IMR-90 (cell line): ENCODE results near the gene OR2A2. TPM values are rescaled to one million over a fixed set of nuclear protein-coding genes. Genes with fewer than 3 reads are reported as not detected.

Experiments used
- ATAC-seq: fragments of 200-7000 bp; cut with Tn5 transposase; 2 replicates; pipeline ENCODE4 v1.9.1; 2020; ENCODE audit warnings: low read depth, mild to moderate bottlenecking, moderate library complexity
- BruUV-seq: library from RNA; stranded (reverse); fragments of 400-500 nt; replicated peaks from 2 replicates; lab custom pipeline; 2021; lab: Mats Ljungman, UMichigan
- CTCF ChIA-PET: fragments of 300-600 bp; formaldehyde crosslinking; extraction: SDS; loops from one replicate; lab custom pipeline; 2021; ENCODE audit warnings: antibody characterized with exemption; lab: Yijun Ruan, JAX
- POLR2A ChIA-PET: fragments of 300-600 bp; sonication (Branson Sonifier 250); formaldehyde crosslinking; loops from one replicate; lab custom pipeline; 2022; ENCODE audit warnings: antibody characterized with exemption; ENCODE audit not compliant: unreplicated experiment; lab: Charles Lee
- DNase-seq: peaks from one replicate; pipeline ENCODE4 v3.0.0; 2013
- H2AFZ ChIP-seq: replicated peaks from 2 replicates; pipeline ENCODE3; 2013; ENCODE audit warnings: low read length, mild to moderate bottlenecking; ENCODE audit not compliant: poor library complexity
- H2AK5ac ChIP-seq: 2 replicates; pipeline ENCODE4 v1.6.1; 2013; ENCODE audit warnings: low read depth, low read length, inconsistent platforms
- H2AK9ac ChIP-seq: replicated peaks from 2 replicates; pipeline ENCODE3; 2013; ENCODE audit warnings: mild to moderate bottlenecking, low read depth, low read length, moderate library complexity; ENCODE audit not compliant: poor library complexity
- H2BK120ac ChIP-seq: 2 replicates; pipeline ENCODE4 v1.6.1; 2013; ENCODE audit warnings: low read depth, low read length, inconsistent platforms
- H2BK15ac ChIP-seq: 3 replicates; pipeline ENCODE4 v1.6.1; 2013; ENCODE audit warnings: low read depth, low read length, inconsistent platforms
- H2BK20ac ChIP-seq: 2 replicates; pipeline ENCODE4 v1.6.1; 2013; ENCODE audit warnings: low read depth, mild to moderate bottlenecking, inconsistent platforms, low read length, moderate library complexity
- H2BK5ac ChIP-seq: 2 replicates; pipeline ENCODE4 v1.6.1; 2013; ENCODE audit warnings: mild to moderate bottlenecking, low read depth, low read length, inconsistent platforms; ENCODE audit not compliant: poor library complexity, severe bottlenecking
- H3K14ac ChIP-seq: replicated peaks from 2 replicates; pipeline ENCODE4 v1.6.1; 2013; ENCODE audit warnings: low read depth, low read length, inconsistent platforms
- H3K18ac ChIP-seq: 2 replicates; pipeline ENCODE4 v1.6.1; 2013; ENCODE audit warnings: low read depth, low read length, control low read depth
- H3K23ac ChIP-seq: 2 replicates; pipeline ENCODE4 v1.6.1; 2013; ENCODE audit warnings: low read depth, low read length, inconsistent platforms
- H3K27ac ChIP-seq: 2 replicates; pipeline ENCODE4 v1.5.1; 2013; ENCODE audit warnings: mild to moderate bottlenecking, control low read depth, low read length; ENCODE audit not compliant: insufficient read depth
- H3K27me3 ChIP-seq: 2 replicates; pipeline ENCODE4 v1.6.1; 2013; ENCODE audit warnings: low read length; ENCODE audit not compliant: control insufficient read depth, insufficient read depth
- H3K36me3 ChIP-seq: 2 replicates; pipeline ENCODE4 v1.6.1; 2013; ENCODE audit warnings: low read length, mixed read lengths; ENCODE audit not compliant: control insufficient read depth, insufficient read depth
- H3K4ac ChIP-seq: 2 replicates; pipeline ENCODE4 v1.6.1; 2013; ENCODE audit warnings: low read depth, low read length, inconsistent platforms
- H3K4me1 ChIP-seq: 2 replicates; pipeline ENCODE4 v1.6.1; 2013; ENCODE audit warnings: low read length, mixed read lengths; ENCODE audit not compliant: control insufficient read depth, insufficient read depth
- H3K4me2 ChIP-seq: 2 replicates; pipeline ENCODE4 v1.6.1; 2013; ENCODE audit warnings: low read depth, mild to moderate bottlenecking, control low read depth, low read length, moderate library complexity
- H3K4me3 ChIP-seq: 2 replicates; pipeline ENCODE4 v1.5.1; 2013; ENCODE audit warnings: low read depth, mild to moderate bottlenecking, control low read depth, low read length, moderate library complexity; ENCODE audit not compliant: insufficient read depth
- H3K56ac ChIP-seq: 2 replicates; pipeline ENCODE4 v1.6.1; 2013; ENCODE audit warnings: low read length, inconsistent platforms; ENCODE audit not compliant: insufficient read depth; ENCODE audit errors: extremely low read depth
- H3K79me1 ChIP-seq, 2 experiments: 2 replicates each; pipeline ENCODE4 v1.6.1; 2013; ENCODE audit warnings: low read length in 2 of 2, inconsistent platforms in 1 of 2, low read depth in 1 of 2
- H3K9ac ChIP-seq: 2 replicates; pipeline ENCODE4 v1.6.1; 2013; ENCODE audit warnings: low read depth, low read length, control low read depth
- H3K9me1 ChIP-seq: 2 replicates; pipeline ENCODE4 v1.6.1; 2013; ENCODE audit warnings: low read length, inconsistent platforms; ENCODE audit not compliant: insufficient read depth
- H3K9me3 ChIP-seq: 2 replicates; pipeline ENCODE4 v1.6.1; 2013; ENCODE audit warnings: low read length; ENCODE audit not compliant: control insufficient read depth, insufficient read depth
- H4K20me1 ChIP-seq: 2 replicates; pipeline ENCODE4 v1.6.1; 2013; ENCODE audit warnings: low read length, inconsistent platforms; ENCODE audit not compliant: insufficient read depth
- H4K5ac ChIP-seq: 2 replicates; pipeline ENCODE4 v1.6.1; 2013; ENCODE audit warnings: mild to moderate bottlenecking, low read depth, low read length, control low read depth
- H4K8ac ChIP-seq, 2 experiments: 2 replicates each; pipeline ENCODE4 v1.6.1; 2013; ENCODE audit warnings: low read depth in 2 of 2, low read length in 2 of 2, control low read depth in 1 of 2, inconsistent platforms in 1 of 2
- H4K91ac ChIP-seq: 2 replicates; pipeline ENCODE4 v1.6.1; 2013; ENCODE audit warnings: low read depth, low read length, inconsistent platforms; ENCODE audit not compliant: insufficient read depth
- CHD1 ChIP-seq: IDR thresholded peaks from 2 replicates; pipeline ENCODE4 v1.6.1; 2012; ENCODE audit warnings: low read depth, low read length, improper control_type of control experiment
- CTCF ChIP-seq: conservative IDR thresholded peaks from 2 replicates; pipeline ENCODE4 v1.5.1; 2012; ENCODE audit warnings: mild to moderate bottlenecking, low read depth, low read length, improper control_type of control experiment
- ELK1 ChIP-seq: fragments of 150-350 bp; IDR thresholded peaks from 2 replicates; pipeline ENCODE4 v1.6.1; 2016; ENCODE audit warnings: low read depth, mild to moderate bottlenecking, low read length, moderate library complexity, borderline replicate concordance
- MAFK ChIP-seq: IDR thresholded peaks from 2 replicates; pipeline ENCODE4 v1.6.1; 2012; ENCODE audit warnings: low read depth, low read length, improper control_type of control experiment
- MXI1 ChIP-seq: IDR thresholded peaks from 2 replicates; pipeline ENCODE4 v1.6.1; 2012; ENCODE audit warnings: low read depth, mild to moderate bottlenecking, low read length, moderate library complexity, borderline replicate concordance
- POLR2A ChIP-seq: IDR thresholded peaks from 2 replicates; pipeline ENCODE4 v1.6.1; 2012; ENCODE audit warnings: mild to moderate bottlenecking, low read depth, low read length
- RAD21 ChIP-seq: IDR thresholded peaks from 2 replicates; pipeline ENCODE4 v1.6.1; 2012; ENCODE audit warnings: low read length, improper control_type of control experiment
- WGBS, 2 experiments: methylation state at CpG; one replicate each; pipeline versions ENCODE4 v1.1.5 to v1.1.7; 2013; ENCODE audit warnings: missing lambda C conversion rate in 2 of 2; ENCODE audit not compliant: insufficient read length in 1 of 2; ENCODE audit errors: extremely low coverage in 2 of 2; 5-methylcytosine and 5-hydroxymethylcytosine counted together
- dilution Hi-C: fragments of 300-500 bp; cut with HindIII; formaldehyde crosslinking; loops from one replicate; pipeline ENCODE4 v1.14.3; 2018; ENCODE audit warnings: low sequenced_read_pairs; ENCODE audit not compliant: unreplicated experiment
- in situ Hi-C: fragments of 300-500 bp; cut with MboI; formaldehyde crosslinking; loops from 3 replicates; pipeline ENCODE4 v1.14.3; 2019; ENCODE audit warnings: low sequenced_read_pairs, inconsistent platforms, mixed read lengths
- intact Hi-C: fragments of 100-400 bp; cut with micrococcal nuclease; formaldehyde crosslinking; loops from 2 replicates; pipeline ENCODE4 v1.10.0; 2022
- polyA plus RNA-seq, 3 experiments: library from polyadenylated mRNA; depleted of rRNA; stranded (reverse); fragments of >200 nt; gene quantifications; 2 replicates each; pipeline ENCODE4 v1.2.3, GENCODE V29; 2012; ENCODE audit warnings: low replicate concordance in 1 of 3
- total RNA-seq: library from RNA; depleted of rRNA; stranded (reverse); fragments of >200 nt; gene quantifications from 2 replicates; pipeline ENCODE4 v1.2.3, GENCODE V29; 2012

OR2A2 gene
- total and polyA plus RNA-seq, 2 of the 4 experiments (the other 2 are of a cell fraction): not detected

GRCh38 chr7:144069953-144070352 is 39.4 kb upstream of the OR2A2 start:
- H3K4ac ChIP-seq: no peak overlapping the region
- CTCF ChIA-PET: no interaction called here
- H4K8ac ChIP-seq: no peak overlapping the region
- ATAC-seq: no peak
- no peak overlapping the region for H3K56ac ChIP-seq
- no peak overlapping the region for H3K9ac ChIP-seq
- TF ChIP-seq POLR2A (no peak), MAFK (no peak), CHD1 (no peak), CTCF (no peak), MXI1 (no peak), RAD21 (no peak), ELK1 (no peak)
- H4K20me1 ChIP-seq: no peaks in the 10 kb centered on the region
- H3K4me2 ChIP-seq: no peak overlapping the region
- H3K27ac ChIP-seq: no peak overlapping the region
- in situ Hi-C loops: no loop called here
- no CpG with 5 or more reads among the region's 2 CpGs for WGBS, 2 experiments
- H2BK15ac ChIP-seq: no peak overlapping the region
- no peak overlapping the region for H4K5ac ChIP-seq
- H2BK120ac ChIP-seq: no peak overlapping the region
- no peak overlapping the region for H2AFZ ChIP-seq
- H3K79me1 ChIP-seq: no peaks in the 10 kb centered on the region
- dilution Hi-C loops: no loop called here
- H3K14ac ChIP-seq: no peak overlapping the region
- no peaks in the 10 kb centered on the region for H3K4me1 ChIP-seq
- H3K36me3 ChIP-seq: no peaks in the 10 kb centered on the region
- POLR2A ChIA-PET: no interaction called here
- no peaks in the 10 kb centered on the region for H3K9me3 ChIP-seq
- H3K23ac ChIP-seq: no peak overlapping the region
- no peak overlapping the region for H4K91ac ChIP-seq
- no peak overlapping the region for H2AK9ac ChIP-seq
- BruUV-seq: no TSS peak
- no peak overlapping the region for H2AK5ac ChIP-seq
- H3K4me3 ChIP-seq: no peak overlapping the region
- intact Hi-C loops: no loop called here
- no peak overlapping the region for H2BK20ac ChIP-seq
- no peaks in the 10 kb centered on the region for H3K9me1 ChIP-seq
- H3K18ac ChIP-seq: no peak overlapping the region
- H3K27me3 ChIP-seq: no peaks in the 10 kb centered on the region
- H2BK5ac ChIP-seq: no peak overlapping the region
- DNase-seq: no peak
